MM.1S (cell line): ENCODE data around the gene OTX1.

Experiments
- DNase-seq: peaks from one replicate; pipeline ENCODE4 v3.0.0-alpha.2; 2015
- H2AFZ ChIP-seq: fragments of 300-600 bp; sonication (generic); 2 replicates; pipeline ENCODE4 v1.6.0; 2016; ENCODE audit warnings: antibody characterized with exemption, low read length
- H3F3A ChIP-seq: fragments of 300-600 bp; sonication (generic); 2 replicates; pipeline ENCODE4 v1.6.1; 2016; ENCODE audit warnings: mild to moderate bottlenecking, antibody characterized with exemption, low read length, moderate library complexity, mixed read lengths; ENCODE audit not compliant: insufficient read depth
- H3K27ac ChIP-seq: fragments of 300-600 bp; sonication (generic); 2 replicates; pipeline ENCODE4 v1.5.1; 2016; ENCODE audit warnings: mild to moderate bottlenecking, low read length
- H3K27me3 ChIP-seq: fragments of 300-600 bp; sonication (generic); replicated peaks from 2 replicates; pipeline ENCODE4 v1.6.0; 2016; ENCODE audit warnings: low read length; ENCODE audit not compliant: insufficient read depth
- H3K36me3 ChIP-seq: fragments of 300-600 bp; sonication (generic); replicated peaks from 2 replicates; pipeline ENCODE4 v1.6.1; 2016; ENCODE audit warnings: mild to moderate bottlenecking, low read length, mixed read lengths; ENCODE audit not compliant: insufficient read depth
- H3K4me1 ChIP-seq: fragments of 300-600 bp; sonication (generic); 2 replicates; pipeline ENCODE4 v1.6.1; 2016; ENCODE audit warnings: low read length, mixed read lengths
- H3K4me2 ChIP-seq: fragments of 300-600 bp; sonication (generic); 2 replicates; pipeline ENCODE4 v1.6.0; 2016; ENCODE audit warnings: low read depth, low read length
- H3K4me3 ChIP-seq: fragments of 300-600 bp; sonication (generic); 2 replicates; pipeline ENCODE4 v1.5.1; 2016; ENCODE audit warnings: low read length, mixed read lengths
- H3K79me2 ChIP-seq: fragments of 300-600 bp; sonication (generic); 2 replicates; pipeline ENCODE4 v1.6.1; 2016; ENCODE audit warnings: mixed run types, low read length, mixed read lengths
- H3K9ac ChIP-seq: fragments of 300-600 bp; sonication (generic); 2 replicates; pipeline ENCODE4 v1.6.1; 2016; ENCODE audit warnings: low read length, mixed read lengths
- H3K9me2 ChIP-seq: fragments of 300-600 bp; sonication (generic); replicated peaks from 2 replicates; pipeline ENCODE4 v1.6.1; 2016; ENCODE audit warnings: mild to moderate bottlenecking, low read length, mixed read lengths; ENCODE audit not compliant: insufficient read depth
- H3K9me3 ChIP-seq: fragments of 300-600 bp; sonication (generic); replicated peaks from 2 replicates; pipeline ENCODE4 v1.6.1; 2016; ENCODE audit warnings: mild to moderate bottlenecking, low read length, mixed read lengths; ENCODE audit not compliant: insufficient read depth
- H4K20me1 ChIP-seq: fragments of 300-600 bp; sonication (generic); 2 replicates; pipeline ENCODE4 v1.6.1; 2016; ENCODE audit warnings: mild to moderate bottlenecking, low read length, moderate library complexity, mixed read lengths; ENCODE audit not compliant: insufficient read depth
- CTCF ChIP-seq: fragments of 300-600 bp; sonication (generic); IDR thresholded peaks from 2 replicates; pipeline ENCODE4 v1.5.1; 2016; ENCODE audit warnings: antibody characterized with exemption, low read length, mixed read lengths
- EZH2 ChIP-seq: fragments of 300-600 bp; sonication (generic); optimal IDR thresholded peaks from 2 replicates; pipeline ENCODE3; 2017; ENCODE audit warnings: low read depth, mild to moderate bottlenecking, antibody characterized with exemption, low read length, mixed read lengths
- EZH2phosphoT487 ChIP-seq: fragments of 300-600 bp; sonication (generic); IDR thresholded peaks from 2 replicates; pipeline ENCODE4 v1.6.1; 2018; ENCODE audit warnings: antibody characterized with exemption, low read length

OTX1 gene

GRCh38 chr2:63050334-63051041 is at the start of gene OTX1:
TSS of gene OTX1 (plus strand) at chr2:63050830. CDS start at chr2:63052991, 2,161 bp downstream.
- no peaks in the 10 kb centered on the region for H3K9me3 ChIP-seq
- peak within 1 kb of the TSS; percentile 61; the same call in 1 of the 2 replicates for H3K27ac ChIP-seq
- H3K36me3 ChIP-seq: no peaks in the 10 kb centered on the region
- peaks cover 7% of the 10 kb centered on the region; the same call in 1 of the 2 replicates for H3F3A ChIP-seq
- H3K4me3 ChIP-seq: peak within 1 kb of the TSS; percentile 100
- H3K9ac ChIP-seq: peak within 1 kb of the TSS; percentile 85
- peak within 1 kb of the TSS; percentile 100 for H2AFZ ChIP-seq
- no peaks in the 10 kb centered on the region for H3K4me1 ChIP-seq
- no peaks in the 10 kb centered on the region for H3K9me2 ChIP-seq
- no peak for TF ChIP-seq EZH2phosphoT487
- no peak for TF ChIP-seq EZH2
- TF ChIP-seq CTCF: no peak
- peak; percentile 84 for DNase-seq
- H4K20me1 ChIP-seq: no peaks in the 10 kb centered on the region
- H3K27me3 ChIP-seq: no peaks in the 10 kb centered on the region
- peak within 1 kb of the TSS; percentile 97 for H3K4me2 ChIP-seq
- no peaks in the 10 kb centered on the region for H3K79me2 ChIP-seq

GRCh38 chr2:63001576-63001975 is 49.1 kb upstream of the OTX1 start:
- H3K9ac ChIP-seq: no peak overlapping the region
- H3K9me2 ChIP-seq: no peaks in the 10 kb centered on the region
- no peaks in the 10 kb centered on the region for H3K36me3 ChIP-seq
- no peaks in the 10 kb centered on the region for H3K27me3 ChIP-seq
- no peak for DNase-seq
- H2AFZ ChIP-seq: no peak overlapping the region
- no peak overlapping the region for H3K4me2 ChIP-seq
- no peaks in the 10 kb centered on the region for H3K79me2 ChIP-seq
- H3K4me3 ChIP-seq: no peak overlapping the region
- H3K9me3 ChIP-seq: no peaks in the 10 kb centered on the region
- TF ChIP-seq EZH2phosphoT487 (no peak), CTCF (no peak), EZH2 (no peak)
- H3K4me1 ChIP-seq: no peaks in the 10 kb centered on the region
- H3K27ac ChIP-seq: no peak overlapping the region
- no peaks in the 10 kb centered on the region for H3F3A ChIP-seq
- H4K20me1 ChIP-seq: no peaks in the 10 kb centered on the region

- no peaks in the 10 kb centered on the region for H4K20me1 ChIP-seq
- H3K4me1 ChIP-seq: no peaks in the 10 kb centered on the region
- H3K4me2 ChIP-seq: no peak overlapping the region
- no peaks in the 10 kb centered on the region for H3K9me2 ChIP-seq
- H3K9ac ChIP-seq: no peak overlapping the region
- no peaks in the 10 kb centered on the region for H3K36me3 ChIP-seq
- H3F3A ChIP-seq: no peaks in the 10 kb centered on the region
- H3K27me3 ChIP-seq: no peaks in the 10 kb centered on the region
- no peak for TF ChIP-seq CTCF
- TF ChIP-seq EZH2: no peak
- TF ChIP-seq EZH2phosphoT487: no peak
- no peak overlapping the region for H3K27ac ChIP-seq
- H3K4me3 ChIP-seq: no peak overlapping the region
- no peaks in the 10 kb centered on the region for H3K79me2 ChIP-seq
- no peak overlapping the region for H2AFZ ChIP-seq
- H3K9me3 ChIP-seq: no peaks in the 10 kb centered on the region
- no peak for DNase-seq
Observed at GRCh38 chr2:63003351-63003750, 47.3 kb upstream of the OTX1 start.
